ENCODE data around the gene ITGBL1. TPM values are rescaled to one million over a fixed set of nuclear protein-coding genes. Genes with fewer than 3 reads are reported as not detected.

ITGBL1 gene
- total RNA-seq, 4 donors from 2014 or later: 1.8 to 19.4 (median 2.6) TPM; not detected in 1

DNA sequence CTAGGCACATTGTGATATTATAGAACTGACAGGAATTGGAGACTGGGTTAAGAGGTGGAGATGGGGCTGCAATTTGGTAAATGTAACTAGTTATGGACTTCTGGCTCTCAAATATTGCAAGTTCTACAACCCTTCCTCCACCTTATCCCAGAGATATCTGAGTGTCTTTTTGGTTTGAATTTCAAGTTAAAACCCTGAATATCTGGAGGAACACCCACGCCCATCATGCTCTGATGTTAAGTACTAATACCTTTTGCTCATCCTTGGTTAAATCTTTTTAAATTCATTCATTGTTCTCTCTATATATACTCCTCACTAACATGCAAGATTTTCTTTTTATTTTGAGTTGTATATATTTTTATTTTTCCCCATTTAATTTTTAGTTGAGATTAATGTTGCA lies 28.9 kb downstream of the ITGBL1 start:
- intact Hi-C loops (cut with DNase I; ENCODE audit: low total_unique reads): no loop called here
- DNase-seq: no peak
- TF ChIP-seq, protein P1, sequence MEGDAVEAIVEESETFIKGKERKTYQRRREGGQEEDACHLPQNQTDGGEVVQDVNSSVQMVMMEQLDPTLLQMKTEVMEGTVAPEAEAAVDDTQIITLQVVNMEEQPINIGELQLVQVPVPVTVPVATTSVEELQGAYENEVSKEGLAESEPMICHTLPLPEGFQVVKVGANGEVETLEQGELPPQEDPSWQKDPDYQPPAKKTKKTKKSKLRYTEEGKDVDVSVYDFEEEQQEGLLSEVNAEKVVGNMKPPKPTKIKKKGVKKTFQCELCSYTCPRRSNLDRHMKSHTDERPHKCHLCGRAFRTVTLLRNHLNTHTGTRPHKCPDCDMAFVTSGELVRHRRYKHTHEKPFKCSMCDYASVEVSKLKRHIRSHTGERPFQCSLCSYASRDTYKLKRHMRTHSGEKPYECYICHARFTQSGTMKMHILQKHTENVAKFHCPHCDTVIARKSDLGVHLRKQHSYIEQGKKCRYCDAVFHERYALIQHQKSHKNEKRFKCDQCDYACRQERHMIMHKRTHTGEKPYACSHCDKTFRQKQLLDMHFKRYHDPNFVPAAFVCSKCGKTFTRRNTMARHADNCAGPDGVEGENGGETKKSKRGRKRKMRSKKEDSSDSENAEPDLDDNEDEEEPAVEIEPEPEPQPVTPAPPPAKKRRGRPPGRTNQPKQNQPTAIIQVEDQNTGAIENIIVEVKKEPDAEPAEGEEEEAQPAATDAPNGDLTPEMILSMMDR (IDR thresholded peaks at IDR 0.05): no peak
- TF ChIP-seq POLR2A (IDR thresholded peaks at IDR 0.05): no peak
- Histone ChIP-seq H3K4me1 (no peaks in the 10 kb centered on the region), H3K4me3 (no peak overlapping the region), H3K27ac (no peak overlapping the region), H3K9me3 (no peaks in the 10 kb centered on the region), H3K36me3 (no peaks in the 10 kb centered on the region), H3K27me3 (no peaks in the 10 kb centered on the region)

DNA sequence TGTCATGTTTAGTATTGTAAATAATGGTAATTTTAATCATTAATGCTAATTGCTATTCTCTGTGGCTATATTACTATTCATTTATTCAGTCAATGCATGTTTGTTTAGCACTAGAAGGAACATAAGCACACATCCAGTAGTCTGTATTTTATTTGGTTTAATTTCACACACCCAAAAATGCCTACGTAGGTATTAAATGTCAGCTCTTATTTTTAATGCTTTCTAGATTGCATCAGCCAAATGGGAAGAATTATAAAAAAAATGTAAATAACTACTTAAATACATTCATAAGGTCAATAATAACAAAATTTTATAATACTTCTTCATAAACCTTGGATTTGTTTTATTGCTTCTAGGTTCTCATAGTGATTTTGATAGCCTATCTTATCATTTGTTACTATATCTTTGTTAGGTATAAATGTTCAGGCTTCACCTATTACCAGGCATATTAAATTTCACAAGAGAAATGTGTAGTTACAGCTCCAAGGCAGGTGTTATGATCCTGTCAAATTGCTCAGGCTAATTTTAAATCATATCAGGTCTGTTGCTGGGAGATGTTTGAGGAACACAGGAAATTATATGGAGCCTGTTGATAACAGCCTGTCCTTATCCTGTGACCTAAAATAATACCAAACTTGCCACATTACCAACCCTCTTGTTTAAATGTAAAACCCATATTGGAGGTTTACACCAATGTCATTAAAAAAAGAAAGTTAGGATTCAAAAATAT lies 34.4 kb downstream of the ITGBL1 start:
- Histone ChIP-seq H3K27ac (no peak overlapping the region), H3K36me3 (no peaks in the 10 kb centered on the region), H3K27me3 (no peaks in the 10 kb centered on the region), H3K4me1 (no peaks in the 10 kb centered on the region), H3K9me3 (no peaks in the 10 kb centered on the region), H3K4me3 (no peak overlapping the region)
- no peak for DNase-seq
- TF ChIP-seq, protein P1 (IDR thresholded peaks at IDR 0.05): no peak
- no peak for TF ChIP-seq POLR2A (IDR thresholded peaks at IDR 0.05)
- intact Hi-C loops (cut with DNase I; ENCODE audit: low total_unique reads): no loop called here

DNA sequence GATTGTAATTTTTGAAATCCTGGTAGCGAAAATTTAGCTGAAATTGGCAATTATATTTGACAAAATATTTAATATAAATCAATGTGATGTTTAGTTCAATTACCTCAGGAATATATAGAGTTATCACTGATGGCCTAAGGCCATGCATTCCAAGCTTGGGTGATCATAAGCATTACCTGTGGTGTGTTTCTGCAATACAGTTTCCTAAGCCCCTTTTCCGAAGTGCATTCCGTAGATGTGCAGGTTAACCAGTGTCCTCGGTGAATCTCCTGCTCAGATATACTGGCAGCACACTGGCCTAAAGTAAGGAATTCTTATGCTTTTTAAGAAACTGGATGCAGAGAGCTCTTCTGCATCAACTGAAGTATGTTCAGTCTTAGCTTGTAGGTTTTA lies 35.0 kb downstream of the ITGBL1 start:
- H3K27me3 ChIP-seq: no peaks in the 10 kb centered on the region
- H3K27ac ChIP-seq: no peak overlapping the region
- H3K4me1 ChIP-seq: no peaks in the 10 kb centered on the region
- H3K9me3 ChIP-seq: no peaks in the 10 kb centered on the region
- H3K4me3 ChIP-seq: no peak overlapping the region
- TF ChIP-seq, protein P1 (IDR thresholded peaks at IDR 0.05): no peak
- no peak for TF ChIP-seq POLR2A (IDR thresholded peaks at IDR 0.05)
- no peaks in the 10 kb centered on the region for H3K36me3 ChIP-seq
- no peak for DNase-seq
- intact Hi-C loops (cut with DNase I; ENCODE audit: low total_unique reads): no loop called here

DNA sequence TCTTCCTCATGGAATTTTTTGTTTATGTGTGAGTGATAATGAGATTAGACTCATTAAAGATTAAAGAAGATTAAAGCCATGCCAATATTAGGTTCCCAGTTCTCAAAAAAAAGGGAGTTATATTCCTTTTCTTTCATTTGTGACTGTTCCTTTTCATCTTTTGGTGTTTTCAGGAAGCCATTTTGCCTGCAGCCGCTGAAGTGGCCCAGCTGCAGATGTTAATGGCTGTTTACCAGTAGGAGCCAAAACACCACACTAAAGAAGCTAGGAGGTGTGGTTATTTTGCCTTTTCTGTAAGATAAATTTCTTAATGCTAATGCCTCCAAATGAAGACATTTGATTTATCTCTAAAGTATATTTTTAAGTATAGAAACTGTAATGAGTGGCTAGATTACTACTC lies 36.3 kb downstream of the ITGBL1 start:
- Histone ChIP-seq H3K27ac (no peak overlapping the region), H3K27me3 (no peaks in the 10 kb centered on the region), H3K9me3 (no peaks in the 10 kb centered on the region), H3K4me3 (no peak overlapping the region), H3K4me1 (no peaks in the 10 kb centered on the region), H3K36me3 (no peaks in the 10 kb centered on the region)
- intact Hi-C loops (cut with DNase I; ENCODE audit: low total_unique reads): no loop called here
- no peak for TF ChIP-seq POLR2A (IDR thresholded peaks at IDR 0.05)
- TF ChIP-seq, protein P1 (IDR thresholded peaks at IDR 0.05): no peak
- no peak for DNase-seq

DNA sequence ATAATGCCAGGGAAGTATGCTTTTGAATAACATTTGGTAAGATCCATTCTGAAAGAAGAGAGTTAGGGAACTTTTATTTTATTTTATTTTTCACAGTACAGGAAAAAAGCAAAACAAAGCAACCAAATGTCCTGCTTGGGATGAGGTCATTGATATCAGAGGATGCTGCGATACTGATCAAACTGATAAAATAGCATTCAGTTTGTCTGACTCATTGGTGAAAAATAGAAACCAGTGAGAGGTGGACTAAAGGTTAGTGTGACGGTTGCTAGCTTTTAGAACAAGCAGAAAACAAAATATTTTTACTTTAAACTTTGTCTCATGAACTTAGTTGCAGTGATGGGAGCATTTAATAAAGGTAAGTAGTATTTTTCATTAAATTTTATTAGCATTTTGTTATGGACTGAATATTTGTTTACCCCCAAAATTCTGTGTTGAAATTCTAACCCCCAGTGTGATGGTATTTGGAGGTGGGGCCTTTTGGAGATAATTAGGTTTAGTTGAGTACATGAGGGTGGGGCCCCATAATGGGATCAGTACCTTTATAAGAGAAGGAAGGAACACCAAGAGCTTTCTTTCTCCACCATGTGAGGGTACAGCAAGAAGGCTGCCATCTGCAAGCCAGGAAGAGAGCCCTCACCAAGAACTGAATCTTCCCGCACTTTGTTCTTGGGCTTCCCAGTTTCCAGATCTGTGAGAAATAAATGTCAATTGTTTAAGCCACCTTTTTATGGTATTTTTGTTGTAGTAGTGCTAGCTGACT lies 37.3 kb downstream of the ITGBL1 start:
- TF ChIP-seq POLR2A (IDR thresholded peaks at IDR 0.05): no peak
- TF ChIP-seq, protein P1 (IDR thresholded peaks at IDR 0.05): no peak
- no peak overlapping the region for H3K27ac ChIP-seq
- H3K4me1 ChIP-seq: no peaks in the 10 kb centered on the region

More for the DNA sequence above, 37.3 kb downstream of the ITGBL1 start:
- Histone ChIP-seq H3K4me3 (no peak overlapping the region), H3K27me3 (no peaks in the 10 kb centered on the region), H3K9me3 (no peaks in the 10 kb centered on the region), H3K36me3 (no peaks in the 10 kb centered on the region)
- no peak for DNase-seq
- intact Hi-C loops (cut with DNase I; ENCODE audit: low total_unique reads): no loop called here
